BJ (cell line): ENCODE results near the gene COL5A2. TPM values are rescaled to one million over a fixed set of nuclear protein-coding genes. Genes with fewer than 3 reads are reported as not detected.

Source experiments
- CTCF ChIA-PET: fragments of 350-600 bp; formaldehyde crosslinking; extraction: SDS; loops from one replicate; lab custom pipeline; 2021; ENCODE audit warnings: antibody characterized with exemption, inconsistent platforms; lab: Yijun Ruan, JAX
- POLR2A ChIA-PET: fragments of 300-600 bp; sonication (Branson Sonifier 250); formaldehyde crosslinking; extraction: SDS; loops from one replicate; lab custom pipeline; 2021; ENCODE audit warnings: antibody characterized with exemption; lab: Charles Lee
- DNase-seq: peaks from one replicate; pipeline ENCODE4 v3.0.0-alpha.2; 2011; ENCODE audit warnings: low read depth
- H3K27me3 ChIP-seq: 2 replicates; pipeline ENCODE4 v1.6.0; 2011; ENCODE audit warnings: low read length; ENCODE audit not compliant: control insufficient read depth, insufficient read depth
- H3K36me3 ChIP-seq: 2 replicates; pipeline ENCODE4 v1.5.1; 2011; ENCODE audit warnings: low read length; ENCODE audit not compliant: control insufficient read depth, insufficient read depth
- H3K4me3 ChIP-seq: 2 replicates; pipeline ENCODE4 v1.5.1; 2011; ENCODE audit warnings: low read depth, mild to moderate bottlenecking, control low read depth, low read length
- polyA plus RNA-seq: library from polyadenylated mRNA; depleted of rRNA; stranded (reverse); fragments of >200 nt; gene quantifications from 2 replicates; pipeline ENCODE4 v1.2.3, GENCODE V29; 2011
- TF ChIP-seq, protein P1 (sequence below): IDR thresholded peaks from 2 replicates; pipeline ENCODE4 v1.5.1; 2011; ENCODE audit warnings: low read depth, mild to moderate bottlenecking, control low read depth, inconsistent platforms, low read length, moderate library complexity; ENCODE audit not compliant: insufficient read depth

COL5A2 gene
- polyA plus RNA-seq, 1 experiment = 351 TPM

DNA sequence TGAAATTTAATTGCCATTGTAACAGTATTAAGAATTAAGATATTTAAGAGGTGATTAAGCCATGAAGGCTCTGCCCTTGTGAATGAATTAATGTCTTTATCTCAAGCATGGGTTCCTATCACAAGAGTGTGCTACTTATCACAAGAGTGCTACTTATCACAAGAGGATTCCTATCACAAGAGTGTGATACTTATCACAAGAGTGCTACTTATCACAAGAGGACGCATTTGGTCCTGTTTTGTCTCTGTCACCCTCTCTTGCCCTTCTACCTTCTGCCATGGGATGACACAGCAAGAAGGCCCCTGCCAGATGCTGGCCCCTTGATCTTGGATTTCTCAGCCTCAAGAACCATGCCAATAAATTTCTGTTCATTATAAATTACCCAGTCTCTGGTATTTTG is 13.2 kb upstream of the COL5A2 start:
- ChIA-PET CTCF (no interaction called here), POLR2A (no interaction called here)
- Histone ChIP-seq H3K27me3 (no peaks in the 10 kb centered on the region), H3K4me3 (no peak overlapping the region), H3K36me3 (no peaks in the 10 kb centered on the region)
- TF ChIP-seq, protein P1, sequence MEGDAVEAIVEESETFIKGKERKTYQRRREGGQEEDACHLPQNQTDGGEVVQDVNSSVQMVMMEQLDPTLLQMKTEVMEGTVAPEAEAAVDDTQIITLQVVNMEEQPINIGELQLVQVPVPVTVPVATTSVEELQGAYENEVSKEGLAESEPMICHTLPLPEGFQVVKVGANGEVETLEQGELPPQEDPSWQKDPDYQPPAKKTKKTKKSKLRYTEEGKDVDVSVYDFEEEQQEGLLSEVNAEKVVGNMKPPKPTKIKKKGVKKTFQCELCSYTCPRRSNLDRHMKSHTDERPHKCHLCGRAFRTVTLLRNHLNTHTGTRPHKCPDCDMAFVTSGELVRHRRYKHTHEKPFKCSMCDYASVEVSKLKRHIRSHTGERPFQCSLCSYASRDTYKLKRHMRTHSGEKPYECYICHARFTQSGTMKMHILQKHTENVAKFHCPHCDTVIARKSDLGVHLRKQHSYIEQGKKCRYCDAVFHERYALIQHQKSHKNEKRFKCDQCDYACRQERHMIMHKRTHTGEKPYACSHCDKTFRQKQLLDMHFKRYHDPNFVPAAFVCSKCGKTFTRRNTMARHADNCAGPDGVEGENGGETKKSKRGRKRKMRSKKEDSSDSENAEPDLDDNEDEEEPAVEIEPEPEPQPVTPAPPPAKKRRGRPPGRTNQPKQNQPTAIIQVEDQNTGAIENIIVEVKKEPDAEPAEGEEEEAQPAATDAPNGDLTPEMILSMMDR = no peak
- no peak for DNase-seq

DNA sequence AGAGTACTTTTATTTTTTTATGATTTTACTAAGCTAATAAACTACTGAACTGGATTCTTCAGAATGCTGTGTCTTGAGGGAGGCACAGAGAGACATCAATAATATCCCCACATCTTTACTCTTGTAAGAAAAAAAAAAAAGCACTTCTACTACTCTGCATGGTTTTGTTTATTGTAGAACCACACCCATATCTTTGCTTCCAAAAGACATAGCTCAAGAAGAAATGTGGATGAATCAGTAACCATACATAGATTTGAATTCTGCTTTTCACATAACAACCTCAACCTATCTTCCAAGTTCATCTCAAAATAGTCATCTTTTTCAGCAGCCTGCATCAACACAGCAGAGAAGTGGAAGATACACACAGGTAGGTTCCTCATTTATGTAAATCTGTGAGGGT is 12.2 kb upstream of the COL5A2 start:
- H3K4me3 ChIP-seq = no peak overlapping the region
- peak; percentile 35 for DNase-seq
- ChIA-PET CTCF (interaction anchor here (0.6 to 1.1 kb wide), 5 partner anchors 12 to 165 kb away, joined by 3 to 4 read pairs (median 3); no protein-coding TSS in a partner anchor), POLR2A (no interaction called here)
- no peaks in the 10 kb centered on the region for H3K27me3 ChIP-seq
- TF ChIP-seq, protein P1 = no peak
- no peaks in the 10 kb centered on the region for H3K36me3 ChIP-seq

DNA sequence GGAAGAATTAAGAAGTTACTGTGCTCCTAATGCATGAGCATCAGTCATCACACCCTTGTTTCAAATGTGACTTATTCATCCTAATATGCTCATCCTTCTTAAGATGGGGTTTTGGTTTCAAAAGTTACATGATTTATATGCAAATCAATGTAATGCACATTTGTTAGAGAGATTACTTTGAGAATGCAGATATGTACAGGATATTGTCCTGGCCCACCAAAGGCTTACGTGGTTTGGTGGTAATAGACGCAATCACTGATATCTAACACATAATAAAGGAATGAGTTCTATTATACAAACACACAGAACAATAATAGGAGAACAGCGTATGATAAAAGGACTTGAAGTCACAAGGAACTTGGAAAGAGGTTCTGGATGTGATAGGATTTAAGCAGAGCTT is 11.1 kb upstream of the COL5A2 start:
- TF ChIP-seq, protein P1 = no peak
- no peak for DNase-seq
- Histone ChIP-seq H3K27me3 (no peaks in the 10 kb centered on the region), H3K4me3 (no peak overlapping the region), H3K36me3 (no peaks in the 10 kb centered on the region)
- POLR2A ChIA-PET = interaction anchor here (0.7 kb wide), 1 partner anchor 10 kb away, joined by 5 read pairs; no protein-coding TSS in a partner anchor
- CTCF ChIA-PET = interaction anchor here (1.1 kb wide), 1 partner anchor 24 kb away, joined by 3 read pairs; no protein-coding TSS in a partner anchor

- Histone ChIP-seq H3K36me3 (no peaks in the 10 kb centered on the region), H3K27me3 (no peaks in the 10 kb centered on the region), H3K4me3 (no peak overlapping the region)
- CTCF ChIA-PET = no interaction called here
- TF ChIP-seq, protein P1 = no peak
- POLR2A ChIA-PET = no interaction called here
- DNase-seq = no peak
Measured at GRCh38 chr2:189188115-189188805, 8.7 kb upstream of the COL5A2 start.

GRCh38 chr2:189183170-189183569 is 3.6 kb upstream of the COL5A2 start:
- H3K36me3 ChIP-seq = no peaks in the 10 kb centered on the region
- CTCF ChIA-PET = no interaction called here
- no peak overlapping the region for H3K4me3 ChIP-seq
- no peak for DNase-seq
- H3K27me3 ChIP-seq = no peaks in the 10 kb centered on the region
- TF ChIP-seq, protein P1 = no peak
- POLR2A ChIA-PET = no interaction called here
